ENCODE data around the gene DDX3X.
A peak's percentile ranks its signal among the peaks of the same experiment; 100 is the strongest.

DNA sequence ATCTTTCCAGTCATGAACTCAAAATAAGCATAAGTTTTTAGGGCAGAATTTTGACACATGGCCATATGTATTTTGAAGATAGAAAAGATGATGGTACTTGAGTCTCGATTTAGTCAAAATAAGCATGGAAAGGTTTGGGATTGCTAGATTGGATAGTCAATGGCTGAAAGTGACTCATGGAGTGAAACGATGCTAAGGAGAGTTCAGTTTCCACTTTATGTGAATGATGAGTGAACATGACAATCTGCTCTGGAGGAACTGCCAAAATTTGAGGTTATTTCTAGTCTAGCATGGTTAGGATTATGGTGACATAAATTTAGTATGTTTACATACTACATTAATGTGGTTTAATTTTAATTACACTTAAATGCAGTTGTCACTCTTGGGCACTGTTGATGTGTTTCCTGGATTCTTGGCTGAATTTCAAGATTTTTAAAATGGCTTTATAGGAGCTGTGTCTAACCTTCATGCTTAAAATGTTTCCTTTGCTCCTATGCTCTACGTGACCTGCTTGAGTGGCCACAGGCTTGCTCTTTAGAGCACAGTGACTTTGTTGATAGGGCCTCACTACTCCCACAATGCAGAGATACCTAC, 17.1 kb downstream of the DDX3X start:
- TF ChIP-seq POLR2AphosphoS5 (IDR thresholded peaks at IDR 0.05; ENCODE audit: low read depth) = peak; percentile 65
- no peak for TF ChIP-seq REST (IDR thresholded peaks at IDR 0.05; ENCODE audit: insufficient replicate concordance, low read depth)
- TF ChIP-seq CTCF (IDR thresholded peaks at IDR 0.05; ENCODE audit: insufficient read depth, low read length) = no peak

Data from HL-60 (cell line).